HepG2 (cell line): ENCODE measurements around the gene SULT6B1. TPM values are rescaled to one million over a fixed set of nuclear protein-coding genes. Genes with fewer than 3 reads are reported as not detected.

Experiments used
- ATAD3A ChIP-seq: sonication (generic); formaldehyde crosslinking; IDR thresholded peaks from 2 replicates; pipeline ENCODE4 v1.4.0; 2020; ENCODE audit warnings: missing genetic modification reagents
- CBX2 ChIP-seq, 2 experiments: fragments of 200-600 bp in 1 of 2; sonication (generic); formaldehyde crosslinking in 1 of 2; IDR thresholded peaks; 2 replicates each; pipeline versions ENCODE4 v1.7.0 to v1.8.1; 2018 to 2022; ENCODE audit warnings: low read depth in 2 of 2, low read length in 1 of 2, mild to moderate bottlenecking in 1 of 2, missing genetic modification reagents in 1 of 2
- FOXK1 ChIP-seq: sonication (generic); formaldehyde crosslinking; IDR thresholded peaks from 2 replicates; pipeline ENCODE4 v1.4.0; 2020; ENCODE audit warnings: low read depth, missing genetic modification reagents, borderline replicate concordance
- FOXO1 ChIP-seq: sonication (generic); formaldehyde crosslinking; IDR thresholded peaks from 2 replicates; pipeline ENCODE4 v1.4.0; 2020; ENCODE audit warnings: missing genetic modification reagents
- HDAC6 ChIP-seq: fragments of 200-600 bp; sonication (generic); IDR thresholded peaks from 2 replicates; pipeline ENCODE4 v1.7.0; 2017; ENCODE audit warnings: mild to moderate bottlenecking, antibody characterized with exemption, low read length, low read depth
- HMG20B ChIP-seq: conservative IDR thresholded peaks from 2 replicates; pipeline ENCODE4 v1.6.1; 2016; ENCODE audit warnings: missing genetic modification reagents, missing compliant biosample characterization
- JUND ChIP-seq: sonication (generic); formaldehyde crosslinking; IDR thresholded peaks from 2 replicates; pipeline ENCODE4 v1.8.0; 2022; ENCODE audit warnings: mild to moderate bottlenecking, missing genetic modification reagents
- MTA1 ChIP-seq: sonication (generic); formaldehyde crosslinking; IDR thresholded peaks from 2 replicates; pipeline ENCODE4 v1.4.0; 2020; ENCODE audit warnings: missing genetic modification reagents, mild to moderate bottlenecking, borderline replicate concordance
- PHB2 ChIP-seq: fragments of 450-650 bp; IDR thresholded peaks from 2 replicates; pipeline ENCODE4 v1.6.1; 2018; ENCODE audit not compliant: partially characterized antibody
- PLRG1 ChIP-seq: fragments of 450-650 bp; conservative IDR thresholded peaks from 2 replicates; pipeline ENCODE4 v1.6.1; 2016
- RCOR2 ChIP-seq: IDR thresholded peaks from 2 replicates; pipeline ENCODE4 v1.6.1; 2016; ENCODE audit warnings: missing biosample characterization, missing genetic modification reagents
- RNF2 ChIP-seq: fragments of 450-650 bp; conservative IDR thresholded peaks from 2 replicates; pipeline ENCODE4 v1.6.1; 2016; ENCODE audit warnings: low read depth
- SIN3A ChIP-seq: IDR thresholded peaks from 2 replicates; pipeline ENCODE4 v1.6.1; 2011; ENCODE audit warnings: low read depth, mild to moderate bottlenecking, control low read depth, low read length, borderline replicate concordance
- SP4 ChIP-seq: sonication (generic); formaldehyde crosslinking; IDR thresholded peaks from 2 replicates; pipeline ENCODE4 v1.8.1; 2023; ENCODE audit warnings: mild to moderate bottlenecking, missing genetic modification reagents
- SUZ12 ChIP-seq: fragments of 150-350 bp; IDR thresholded peaks from 2 replicates; pipeline ENCODE4 v1.6.1; 2014; ENCODE audit warnings: low read depth, low read length
- TBX3 ChIP-seq: fragments of 450-650 bp; IDR thresholded peaks from 2 replicates; pipeline ENCODE4 v1.6.1; 2017; ENCODE audit warnings: antibody characterized with exemption, mild to moderate bottlenecking, inconsistent platforms, borderline replicate concordance
- THAP11 ChIP-seq: IDR thresholded peaks from 2 replicates; pipeline ENCODE4 v1.6.1; 2016; ENCODE audit warnings: missing biosample characterization, missing genetic modification reagents
- TSC22D2 ChIP-seq: sonication (generic); formaldehyde crosslinking; IDR thresholded peaks from 2 replicates; pipeline ENCODE4 v1.5.1; 2020; ENCODE audit warnings: missing genetic modification reagents, mild to moderate bottlenecking, borderline replicate concordance
- ZBTB20 ChIP-seq: sonication (generic); formaldehyde crosslinking; IDR thresholded peaks from 2 replicates; pipeline ENCODE4 v1.8.1; 2023; ENCODE audit warnings: missing genetic modification reagents, low read depth, mild to moderate bottlenecking, borderline replicate concordance
- ZNF180 ChIP-seq: sonication (generic); formaldehyde crosslinking; IDR thresholded peaks from 2 replicates; pipeline ENCODE4 v1.4.0; 2020; ENCODE audit warnings: low read depth, missing genetic modification reagents, borderline replicate concordance
- ZNF33B ChIP-seq: sonication (generic); formaldehyde crosslinking; IDR thresholded peaks from 2 replicates; pipeline ENCODE4 v1.5.1; 2020; ENCODE audit warnings: mild to moderate bottlenecking, missing genetic modification reagents
- ZNF446 ChIP-seq: sonication (generic); formaldehyde crosslinking; IDR thresholded peaks from 2 replicates; pipeline ENCODE4 v1.5.0; 2020; ENCODE audit warnings: mild to moderate bottlenecking, missing genetic modification reagents
- ZNF605 ChIP-seq: sonication (generic); formaldehyde crosslinking; IDR thresholded peaks from 2 replicates; pipeline ENCODE4 v1.8.0; 2022; ENCODE audit warnings: mild to moderate bottlenecking, missing genetic modification reagents
- polyA plus RNA-seq, 8 experiments: library from polyadenylated mRNA; depleted of rRNA in 3 of 8; stranded (reverse) in 7 of 8; unstranded in 1 of 8; fragments of >200 nt; fragmentation: Illumina TruSeq in 4 of 8; extraction: Trizol in 4 of 8; gene quantifications; 2 replicates each; pipeline versions ENCODE4 v1.2.1 to v1.2.3, GENCODE V29; 2011 to 2016; ENCODE audit warnings: low read depth in 4 of 8, missing spikeins in 1 of 8, mixed read lengths in 1 of 8; ENCODE audit not compliant: insufficient read depth in 1 of 8
- total RNA-seq, 5 experiments: library from RNA; depleted of rRNA; stranded (reverse); fragments of >200 nt; fragmentation: Illumina TruSeq; extraction: Trizol; gene quantifications; 2 replicates each; pipeline ENCODE4 v1.2.3, GENCODE V29; 2016; ENCODE audit warnings: low read depth in 1 of 5
- TF ChIP-seq, protein P1 (sequence below): sonication (generic); formaldehyde crosslinking; IDR thresholded peaks from 2 replicates; pipeline ENCODE4 v1.9.0; 2021; ENCODE audit warnings: missing genetic modification reagents, mild to moderate bottlenecking, borderline replicate concordance
- TF ChIP-seq, protein P2 (sequence below): sonication (generic); formaldehyde crosslinking; IDR thresholded peaks from 2 replicates; pipeline ENCODE4 v1.5.0; 2020; ENCODE audit warnings: mild to moderate bottlenecking, low read depth, missing genetic modification reagents, borderline replicate concordance
- TF ChIP-seq, protein P3 (sequence below): sonication (generic); formaldehyde crosslinking; IDR thresholded peaks from 2 replicates; pipeline ENCODE4 v1.8.0; 2022; ENCODE audit warnings: missing genetic modification reagents, mild to moderate bottlenecking, inconsistent platforms, borderline replicate concordance
- TF ChIP-seq, protein P4 (sequence below): sonication (generic); formaldehyde crosslinking; IDR thresholded peaks from 2 replicates; pipeline ENCODE4 v1.8.1; 2022; ENCODE audit warnings: mild to moderate bottlenecking, missing genetic modification reagents

The SULT6B1 gene
- total and polyA plus RNA-seq, 2 of the 13 experiments (the other 11 are each of a cell fraction or from before 2014, with no cell fraction given): not detected

DNA sequence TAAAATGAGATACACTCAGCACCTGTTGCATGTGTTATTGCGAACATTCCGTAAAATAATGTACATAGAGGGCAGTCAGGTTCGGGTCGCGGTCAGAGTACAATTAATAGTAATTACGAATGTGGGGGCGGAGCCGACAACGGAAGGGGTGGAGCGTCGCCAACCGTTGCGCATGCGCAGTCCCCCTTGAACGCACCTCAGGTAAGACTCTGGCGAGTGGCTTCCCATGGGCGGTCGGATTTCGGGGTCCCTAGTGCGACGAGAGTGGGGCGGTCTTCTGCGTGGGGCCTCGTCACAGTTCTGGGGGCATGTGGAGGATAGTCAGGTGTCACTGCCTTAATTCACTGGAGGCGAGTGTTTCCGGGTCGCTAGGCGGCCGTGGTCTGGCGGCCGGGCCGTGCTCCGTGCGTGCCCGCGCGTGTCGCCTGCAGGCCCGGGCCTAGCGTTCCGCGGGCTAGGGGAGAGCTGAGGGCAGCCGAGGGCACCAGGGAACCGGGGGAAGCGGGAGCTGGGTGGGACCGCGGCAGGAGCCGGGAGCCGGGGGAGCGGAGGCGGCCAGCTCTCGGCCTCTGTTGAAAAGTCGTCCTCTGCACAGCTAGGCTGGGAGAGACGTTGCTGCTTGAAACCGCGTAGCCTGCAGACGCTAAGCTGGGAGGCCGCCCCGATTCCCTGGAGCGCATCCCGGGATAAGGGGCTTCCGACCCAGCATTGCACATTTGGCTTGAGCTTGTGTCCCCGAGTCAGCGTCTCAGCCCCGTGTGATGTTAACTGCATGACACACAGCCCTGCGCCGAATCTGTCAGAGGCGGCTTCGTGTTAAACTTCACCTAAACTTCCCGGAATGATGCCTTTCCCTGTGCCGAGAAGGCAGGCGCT lies 8.1 kb upstream of the SULT6B1 start, which contains the start of gene CEBPZOS (continued):
- TF ChIP-seq, protein P1, sequence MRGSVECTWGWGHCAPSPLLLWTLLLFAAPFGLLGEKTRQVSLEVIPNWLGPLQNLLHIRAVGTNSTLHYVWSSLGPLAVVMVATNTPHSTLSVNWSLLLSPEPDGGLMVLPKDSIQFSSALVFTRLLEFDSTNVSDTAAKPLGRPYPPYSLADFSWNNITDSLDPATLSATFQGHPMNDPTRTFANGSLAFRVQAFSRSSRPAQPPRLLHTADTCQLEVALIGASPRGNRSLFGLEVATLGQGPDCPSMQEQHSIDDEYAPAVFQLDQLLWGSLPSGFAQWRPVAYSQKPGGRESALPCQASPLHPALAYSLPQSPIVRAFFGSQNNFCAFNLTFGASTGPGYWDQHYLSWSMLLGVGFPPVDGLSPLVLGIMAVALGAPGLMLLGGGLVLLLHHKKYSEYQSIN: no peak; the same call in 1 of the 2 replicates
- TF ChIP-seq HDAC6: no peak
- peak; percentile 97 for TF ChIP-seq MTA1
- TF ChIP-seq RNF2: peak; percentile 93
- TF ChIP-seq RCOR2 (CRISPR knock-in tag): no peak
- TF ChIP-seq SIN3A: peak; percentile 32; the same call in 1 of the 2 replicates
- TF ChIP-seq ZNF180 (CRISPR knock-in tag): no peak
- peak; percentile 72 for TF ChIP-seq FOXO1 (CRISPR knock-in tag)
- TF ChIP-seq TBX3: peak; percentile 50; the same call in 1 of the 2 replicates
- no peak for TF ChIP-seq PHB2
- peak; percentile 76 for TF ChIP-seq ZNF446 (CRISPR knock-in tag)
- peak; percentile 97 for TF ChIP-seq ZNF605 (CRISPR knock-in tag)
- no peak for TF ChIP-seq CBX2 (IDR thresholded peaks at IDR 0.05; ENCODE audit: low read depth, low read length)
- no peak for TF ChIP-seq CBX2 (CRISPR knock-in tag; IDR thresholded peaks at IDR 0.05; ENCODE audit: low read depth)
- TF ChIP-seq, protein P2, sequence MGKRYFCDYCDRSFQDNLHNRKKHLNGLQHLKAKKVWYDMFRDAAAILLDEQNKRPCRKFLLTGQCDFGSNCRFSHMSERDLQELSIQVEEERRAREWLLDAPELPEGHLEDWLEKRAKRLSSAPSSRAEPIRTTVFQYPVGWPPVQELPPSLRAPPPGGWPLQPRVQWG (CRISPR knock-in tag): no peak; the same call in 1 of the 2 replicates
- TF ChIP-seq, protein P3, sequence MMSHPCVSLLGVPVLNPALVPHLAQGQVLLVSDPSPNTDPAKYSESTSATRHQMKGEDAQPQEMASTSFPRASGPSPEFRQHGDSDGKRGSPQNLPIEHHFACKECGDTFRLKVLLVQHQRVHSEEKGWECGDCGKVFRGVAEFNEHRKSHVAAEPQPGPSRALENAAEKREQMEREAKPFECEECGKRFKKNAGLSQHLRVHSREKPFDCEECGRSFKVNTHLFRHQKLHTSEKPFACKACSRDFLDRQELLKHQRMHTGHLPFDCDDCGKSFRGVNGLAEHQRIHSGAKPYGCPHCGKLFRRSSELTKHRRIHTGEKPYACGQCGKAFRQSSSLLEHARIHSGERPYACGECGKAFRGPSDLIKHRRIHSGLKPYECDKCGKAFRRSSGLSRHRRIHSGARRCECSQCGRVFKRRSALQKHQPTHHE (CRISPR knock-in tag): peak; percentile 92; the same call in 1 of the 2 replicates
- TF ChIP-seq ATAD3A: no peak
- peak; percentile 74 for TF ChIP-seq ZBTB20 (CRISPR knock-in tag)
- 0 out of 2 replicates have a peak, but pooled peaks have one; percentile 12 for TF ChIP-seq FOXK1 (CRISPR knock-in tag)
- TF ChIP-seq PLRG1: no peak
- TF ChIP-seq THAP11 (CRISPR knock-in tag): peak; percentile 74
- peak; percentile 75 for TF ChIP-seq TSC22D2 (CRISPR knock-in tag)
- peak; percentile 98 for TF ChIP-seq ZNF33B (CRISPR knock-in tag)
- TF ChIP-seq, protein P4, sequence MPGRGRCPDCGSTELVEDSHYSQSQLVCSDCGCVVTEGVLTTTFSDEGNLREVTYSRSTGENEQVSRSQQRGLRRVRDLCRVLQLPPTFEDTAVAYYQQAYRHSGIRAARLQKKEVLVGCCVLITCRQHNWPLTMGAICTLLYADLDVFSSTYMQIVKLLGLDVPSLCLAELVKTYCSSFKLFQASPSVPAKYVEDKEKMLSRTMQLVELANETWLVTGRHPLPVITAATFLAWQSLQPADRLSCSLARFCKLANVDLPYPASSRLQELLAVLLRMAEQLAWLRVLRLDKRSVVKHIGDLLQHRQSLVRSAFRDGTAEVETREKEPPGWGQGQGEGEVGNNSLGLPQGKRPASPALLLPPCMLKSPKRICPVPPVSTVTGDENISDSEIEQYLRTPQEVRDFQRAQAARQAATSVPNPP: peak; percentile 97
- no peak for TF ChIP-seq SUZ12
- TF ChIP-seq SP4 (CRISPR knock-in tag): peak; percentile 72; the same call in 1 of the 2 replicates
- TF ChIP-seq JUND: no peak; the same call in 1 of the 2 replicates
- TF ChIP-seq HMG20B (CRISPR knock-in tag): peak; percentile 16; the same call in 1 of the 2 replicates
